Ovary (tissue), 9 donors: ENCODE data around the gene SGMS1. TPM values are rescaled to one million over a fixed set of nuclear protein-coding genes. Genes with fewer than 3 reads are reported as not detected.

ENCODE experiments used
- DNase-seq, 5 donors: peaks; one replicate each; pipeline ENCODE4 v3.0.0-alpha.2; 2019 to 2020
- H3K27ac ChIP-seq, 2 donors: fragments of 200-600 bp; one replicate each; pipeline versions ENCODE4 v1.5.1 to v1.8.0; 2019 to 2022
- H3K27me3 ChIP-seq: fragments of 200-600 bp; one replicate; pipeline ENCODE4 v1.8.0; 2022
- H3K36me3 ChIP-seq: fragments of 200-600 bp; sonication (generic); one replicate; pipeline ENCODE4 v1.5.1; 2019
- H3K4me1 ChIP-seq: one replicate; pipeline ENCODE4 v1.8.1; 2013; ENCODE audit warnings: mild to moderate bottlenecking, moderate library complexity; ENCODE audit not compliant: insufficient read depth
- H3K4me3 ChIP-seq: fragments of 200-600 bp; sonication (generic); one replicate; pipeline ENCODE4 v1.5.1; 2017
- H3K9me3 ChIP-seq, 2 donors: fragments of 200-600 bp in 1 of 2; sonication (generic) in 1 of 2; one replicate each; pipeline versions ENCODE4 v1.5.1 to v1.8.1; 2013 to 2019; ENCODE audit warnings: mild to moderate bottlenecking in 1 of 2, moderate library complexity in 1 of 2
- EP300 ChIP-seq: sonication (generic); formaldehyde crosslinking; IDR thresholded peaks from one replicate; pipeline ENCODE4 v1.6.1; 2017; ENCODE audit warnings: antibody characterized with exemption
- POLR2A ChIP-seq: fragments of 450-650 bp; IDR thresholded peaks from one replicate; pipeline ENCODE4 v1.6.1; 2017; ENCODE audit warnings: antibody characterized with exemption, mild to moderate bottlenecking, moderate library complexity
- WGBS, 3 donors: extraction: QIAGEN DNeasy Blood & Tissue Kit in 1 of 3; methylation state at CpG; one replicate each; pipeline versions ENCODE4 v1.1.5 to v1.1.7; 2013 to 2017; 5-methylcytosine and 5-hydroxymethylcytosine counted together
- intact Hi-C, 4 donors: fragments of 100-400 bp; cut with DNase I; formaldehyde crosslinking; loops; one replicate each; pipeline versions ENCODE4 v1.11.0 to v1.15.1; 2022 to 2023
- polyA plus RNA-seq, 2 donors: library from polyadenylated mRNA; stranded (reverse); fragments of 200-250 nt in 1 of 2; fragments of 350-450 nt in 1 of 2; fragmentation: Illumina TruSeq in 1 of 2; extraction: RNeasy Lipid Tissue Mini Kit (QIAGEN cat#74804) in 1 of 2; gene quantifications; one replicate each; pipeline ENCODE4 v1.2.3, GENCODE V29; 2013 to 2014
- total RNA-seq, 7 donors: library from RNA; depleted of rRNA in 2 of 7; stranded (reverse); fragments of >200 nt in 2 of 7; fragmentation: NEBNext Ultra II Directional in 3 of 7; extraction: Animal tissue kit (Norgen Biotek cat#: 25700) in 3 of 7; gene quantifications; one replicate each; pipeline versions ENCODE4 v1.1.0 to v1.2.4, GENCODE V29; 2016 to 2023
- TF ChIP-seq, protein P1 (sequence below), 3 donors: fragments of 450-650 bp in 2 of 3; fragments of 200-600 bp in 1 of 3; IDR thresholded peaks; one replicate each; pipeline versions ENCODE4 v1.5.1 to v1.8.0; 2016 to 2022; ENCODE audit warnings: antibody characterized with exemption in 3 of 3, mild to moderate bottlenecking in 1 of 3
- donor health status: DM: no; HTN: no; CAD: no; lungs with moderate emphysema.
- donor health status: DM: no; HTN: no; CAD: no.
- donor health status: Bipolar disorder and iron deficiency.
- donor health status: DM: yes; HTN: yes; CAD: no.
- donor health status: DM: no; HTN: no; CAD: no.
- donor health status: DM: yes; HTN: yes; CAD: no.

SGMS1 gene
- total and polyA plus RNA-seq, 9 donors: 15.6 to 90.0 (median 39.0) TPM

- intact Hi-C loops: loop anchor here (5.0 to 10.0 kb wide), 5 partner anchors 66 to 1546 kb away; no protein-coding TSS in a partner anchor
- peak; percentile 53 to 81 (median 75) for DNase-seq
- TF ChIP-seq POLR2A: no peak
- TF ChIP-seq, protein P1, sequence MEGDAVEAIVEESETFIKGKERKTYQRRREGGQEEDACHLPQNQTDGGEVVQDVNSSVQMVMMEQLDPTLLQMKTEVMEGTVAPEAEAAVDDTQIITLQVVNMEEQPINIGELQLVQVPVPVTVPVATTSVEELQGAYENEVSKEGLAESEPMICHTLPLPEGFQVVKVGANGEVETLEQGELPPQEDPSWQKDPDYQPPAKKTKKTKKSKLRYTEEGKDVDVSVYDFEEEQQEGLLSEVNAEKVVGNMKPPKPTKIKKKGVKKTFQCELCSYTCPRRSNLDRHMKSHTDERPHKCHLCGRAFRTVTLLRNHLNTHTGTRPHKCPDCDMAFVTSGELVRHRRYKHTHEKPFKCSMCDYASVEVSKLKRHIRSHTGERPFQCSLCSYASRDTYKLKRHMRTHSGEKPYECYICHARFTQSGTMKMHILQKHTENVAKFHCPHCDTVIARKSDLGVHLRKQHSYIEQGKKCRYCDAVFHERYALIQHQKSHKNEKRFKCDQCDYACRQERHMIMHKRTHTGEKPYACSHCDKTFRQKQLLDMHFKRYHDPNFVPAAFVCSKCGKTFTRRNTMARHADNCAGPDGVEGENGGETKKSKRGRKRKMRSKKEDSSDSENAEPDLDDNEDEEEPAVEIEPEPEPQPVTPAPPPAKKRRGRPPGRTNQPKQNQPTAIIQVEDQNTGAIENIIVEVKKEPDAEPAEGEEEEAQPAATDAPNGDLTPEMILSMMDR (IDR thresholded peaks at IDR 0.05): no peak
- no peak for TF ChIP-seq EP300
- Histone ChIP-seq H3K4me3 (peak overlapping the region; percentile 67), H3K9me3 (no peaks in the 10 kb centered on the region), H3K4me1 (peaks cover 1% of the 10 kb centered on the region), H3K27ac (peak overlapping the region; percentile 95 to 100), H3K36me3 (no peaks in the 10 kb centered on the region), H3K27me3 (no peaks in the 10 kb centered on the region)
- WGBS, 3 donors: 0% methylated on average over 30 to 88 of the region's 88 CpGs
These were observed 772 bp downstream of the SGMS1 start for GRCh38 chr10:50622706-50623662.

DNA sequence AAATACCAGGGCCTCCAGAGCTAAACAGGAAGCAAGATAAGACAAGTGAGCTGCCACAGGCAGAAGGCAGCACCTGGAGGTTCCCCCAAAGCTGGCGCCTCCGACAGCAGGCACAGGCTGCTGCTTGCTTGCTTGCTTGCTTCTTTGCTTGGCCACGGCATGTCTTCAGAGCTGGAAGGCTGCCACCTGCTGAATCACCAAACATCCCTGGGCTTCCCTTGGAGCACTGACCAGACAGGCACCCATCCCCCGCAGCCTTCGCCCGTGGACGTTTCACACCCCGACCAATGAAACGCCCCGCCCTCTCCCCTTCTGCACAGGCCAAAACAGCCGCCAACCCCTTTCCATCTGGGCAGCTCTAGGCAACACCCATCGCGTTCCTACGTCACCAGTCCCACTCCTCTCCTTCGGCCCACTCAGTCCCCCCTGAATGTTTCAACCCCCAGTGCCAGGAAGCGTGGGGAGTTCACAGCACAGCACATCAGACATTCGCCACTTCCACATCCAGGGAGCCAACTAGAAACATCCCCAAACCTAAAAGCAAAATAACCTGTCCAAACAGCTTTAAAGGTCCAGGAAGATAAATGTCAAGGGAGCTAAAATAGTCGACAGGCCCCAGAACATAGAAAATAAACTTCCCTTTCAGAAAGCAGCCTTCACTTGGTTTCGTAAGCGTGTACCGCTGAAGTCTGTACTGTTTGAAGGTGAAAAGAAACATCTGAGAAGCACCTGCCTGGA, 1.6 kb downstream of the SGMS1 start:
- intact Hi-C loops: loop anchor here (5.0 to 10.0 kb wide), 5 partner anchors 65 to 1545 kb away; no protein-coding TSS in a partner anchor
- Histone ChIP-seq H3K27ac (peak overlapping the region; percentile 95 to 100), H3K27me3 (no peaks in the 10 kb centered on the region), H3K4me3 (peak overlapping the region; percentile 67), H3K4me1 (peaks cover 1% of the 10 kb centered on the region), H3K9me3 (no peaks in the 10 kb centered on the region), H3K36me3 (no peaks in the 10 kb centered on the region)
- WGBS, 3 donors: 0 to 1% (median 1%) methylated on average over 21 of the region's 21 CpGs
- DNase-seq: peak; percentile 99 to 100 (median 99)
- TF ChIP-seq POLR2A (peak; percentile 83), EP300 (no peak)
- TF ChIP-seq, protein P1 (IDR thresholded peaks at IDR 0.05): no peak

DNA sequence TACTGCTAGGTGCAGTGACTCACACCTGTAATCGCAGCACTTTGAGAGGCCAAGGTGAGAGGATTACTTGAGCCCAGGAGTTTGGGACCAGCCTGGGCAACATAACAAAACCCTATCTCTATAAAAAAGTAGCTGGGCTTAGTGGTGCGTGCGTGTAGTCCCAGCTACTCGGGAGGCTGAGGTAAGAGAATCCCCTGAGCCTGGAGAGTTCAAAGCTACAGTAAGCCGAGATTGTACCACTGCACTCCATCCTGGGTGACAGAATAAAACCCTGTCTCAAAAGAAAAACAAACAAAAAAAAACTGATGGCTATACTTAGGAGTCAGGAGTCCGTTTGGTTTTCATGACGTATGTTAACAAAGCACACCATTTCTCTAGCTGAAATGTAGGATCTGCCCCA, 2.9 kb downstream of the SGMS1 start:
- no peak overlapping the region for H3K4me3 ChIP-seq
- no peak overlapping the region for H3K27ac ChIP-seq
- intact Hi-C loops: loop anchor here (5.0 to 10.0 kb wide), 5 partner anchors 64 to 1544 kb away; no protein-coding TSS in a partner anchor
- DNase-seq: no peak
- peaks cover 1% of the 10 kb centered on the region for H3K4me1 ChIP-seq
- H3K9me3 ChIP-seq: no peaks in the 10 kb centered on the region
- H3K27me3 ChIP-seq: no peaks in the 10 kb centered on the region
- 77 to 94% (median 83%) methylated on average over 7 of the region's 7 CpGs for WGBS, 3 donors
- TF ChIP-seq POLR2A (no peak), EP300 (no peak)
- TF ChIP-seq, protein P1 (IDR thresholded peaks at IDR 0.05): no peak
- H3K36me3 ChIP-seq: no peaks in the 10 kb centered on the region

- 81 to 95% (median 88%) methylated on average over 2 of the region's 2 CpGs for WGBS, 3 donors
- DNase-seq: no peak
- Histone ChIP-seq H3K4me1 (peaks cover 1% of the 10 kb centered on the region), H3K4me3 (no peak overlapping the region), H3K27me3 (no peaks in the 10 kb centered on the region), H3K36me3 (no peaks in the 10 kb centered on the region), H3K27ac (no peak overlapping the region), H3K9me3 (no peaks in the 10 kb centered on the region)
- intact Hi-C loops: loop anchor here (5.0 to 10.0 kb wide), 5 partner anchors 63 to 1543 kb away; no protein-coding TSS in a partner anchor
- TF ChIP-seq POLR2A (no peak), EP300 (no peak)
- TF ChIP-seq, protein P1 (IDR thresholded peaks at IDR 0.05): no peak
These were observed 3.9 kb downstream of the SGMS1 start for GRCh38 chr10:50619882-50620281.
